Omental fat pad (tissue), 4 donors: ENCODE data around the gene DDX17. TPM values are rescaled to one million over a fixed set of nuclear protein-coding genes. Genes with fewer than 3 reads are reported as not detected.

Source experiments
- ATAC-seq: fragments of 150-250 bp; one replicate; pipeline ENCODE4 v1.9.1; 2016; ENCODE audit warnings: mild to moderate bottlenecking, moderate library complexity; ENCODE audit not compliant: low FRiP score
- DNase-seq: peaks from one replicate; pipeline ENCODE4 v3.0.0-alpha.2; 2019; ENCODE audit warnings: low spot score
- total RNA-seq, 4 donors: library from RNA; depleted of rRNA; stranded (reverse); fragments of >200 nt; gene quantifications; one replicate each; pipeline ENCODE4 v1.1.0, GENCODE V29; 2016
- TF ChIP-seq, protein P1 (sequence below), 3 donors: fragments of 450-650 bp; IDR thresholded peaks; one replicate each; pipeline ENCODE4 v1.5.1; 2016 to 2017; ENCODE audit warnings: antibody characterized with exemption in 3 of 3, mild to moderate bottlenecking in 3 of 3, moderate library complexity in 2 of 3

The DDX17 gene
- total RNA-seq, 4 donors from 2014 or later: 330 to 572 (median 383) TPM

DNA sequence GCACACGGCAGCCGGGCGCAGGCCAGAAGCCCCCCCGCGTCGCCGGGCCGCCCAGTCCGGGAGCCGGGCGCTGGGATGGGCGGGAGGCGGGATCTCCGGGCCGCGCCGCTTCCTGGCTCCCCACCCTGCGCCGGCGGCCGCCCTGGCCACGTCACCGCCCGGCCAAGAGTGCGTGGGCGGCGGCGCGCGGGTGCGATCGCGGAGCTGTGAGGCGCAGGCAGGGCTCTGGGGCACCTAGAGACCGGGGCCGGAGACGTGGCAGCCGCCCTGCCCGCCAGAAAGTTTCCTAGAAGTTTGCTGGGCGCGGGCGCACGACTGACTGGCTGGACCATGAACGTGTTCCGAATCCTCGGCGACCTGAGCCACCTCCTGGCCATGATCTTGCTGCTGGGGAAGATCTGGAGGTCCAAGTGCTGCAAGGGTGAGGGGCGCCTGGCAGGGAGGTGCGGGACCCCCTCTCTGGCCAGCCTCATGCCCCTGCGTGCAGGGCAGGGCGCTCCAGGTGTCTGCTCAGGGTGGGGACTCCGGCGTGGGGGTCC lies 38.1 kb downstream of the DDX17 start, which contains the start of gene KDELR3:
Gene KDELR3 (plus strand): TSS at position 193 of the 539 bp plus-strand sequence. CDS start 138 bp downstream, at position 331.
- TF ChIP-seq, protein P1, sequence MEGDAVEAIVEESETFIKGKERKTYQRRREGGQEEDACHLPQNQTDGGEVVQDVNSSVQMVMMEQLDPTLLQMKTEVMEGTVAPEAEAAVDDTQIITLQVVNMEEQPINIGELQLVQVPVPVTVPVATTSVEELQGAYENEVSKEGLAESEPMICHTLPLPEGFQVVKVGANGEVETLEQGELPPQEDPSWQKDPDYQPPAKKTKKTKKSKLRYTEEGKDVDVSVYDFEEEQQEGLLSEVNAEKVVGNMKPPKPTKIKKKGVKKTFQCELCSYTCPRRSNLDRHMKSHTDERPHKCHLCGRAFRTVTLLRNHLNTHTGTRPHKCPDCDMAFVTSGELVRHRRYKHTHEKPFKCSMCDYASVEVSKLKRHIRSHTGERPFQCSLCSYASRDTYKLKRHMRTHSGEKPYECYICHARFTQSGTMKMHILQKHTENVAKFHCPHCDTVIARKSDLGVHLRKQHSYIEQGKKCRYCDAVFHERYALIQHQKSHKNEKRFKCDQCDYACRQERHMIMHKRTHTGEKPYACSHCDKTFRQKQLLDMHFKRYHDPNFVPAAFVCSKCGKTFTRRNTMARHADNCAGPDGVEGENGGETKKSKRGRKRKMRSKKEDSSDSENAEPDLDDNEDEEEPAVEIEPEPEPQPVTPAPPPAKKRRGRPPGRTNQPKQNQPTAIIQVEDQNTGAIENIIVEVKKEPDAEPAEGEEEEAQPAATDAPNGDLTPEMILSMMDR (IDR thresholded peaks at IDR 0.05): no peak
- peak; percentile 55 for DNase-seq
- ATAC-seq: peak; percentile 88

DNA sequence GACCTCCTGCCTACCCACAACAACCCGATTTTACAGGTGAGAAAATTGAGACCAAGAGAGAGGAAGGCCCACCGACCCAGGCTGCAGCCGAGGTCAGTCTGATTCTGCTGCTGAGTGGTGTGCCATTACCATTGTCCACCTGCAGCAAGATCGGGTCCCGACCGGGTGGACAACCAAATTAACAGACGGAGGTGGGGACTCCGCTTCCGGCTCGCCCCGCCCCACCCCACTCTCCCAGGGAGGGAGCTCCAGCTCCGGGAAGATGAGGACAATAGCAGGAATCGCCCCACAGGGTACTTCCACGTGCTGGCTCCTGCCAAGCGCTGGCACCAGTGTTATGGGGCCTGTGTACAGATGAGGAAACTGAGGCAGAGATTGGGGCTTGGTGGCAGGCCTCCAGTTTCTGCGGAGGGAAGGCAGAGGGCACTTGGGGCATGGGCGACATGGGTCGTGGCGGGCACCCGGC lies 38.6 kb downstream of the DDX17 start:
- ATAC-seq (peak; percentile 29), DNase-seq (no peak)
- TF ChIP-seq, protein P1 (IDR thresholded peaks at IDR 0.05): no peak

DNA sequence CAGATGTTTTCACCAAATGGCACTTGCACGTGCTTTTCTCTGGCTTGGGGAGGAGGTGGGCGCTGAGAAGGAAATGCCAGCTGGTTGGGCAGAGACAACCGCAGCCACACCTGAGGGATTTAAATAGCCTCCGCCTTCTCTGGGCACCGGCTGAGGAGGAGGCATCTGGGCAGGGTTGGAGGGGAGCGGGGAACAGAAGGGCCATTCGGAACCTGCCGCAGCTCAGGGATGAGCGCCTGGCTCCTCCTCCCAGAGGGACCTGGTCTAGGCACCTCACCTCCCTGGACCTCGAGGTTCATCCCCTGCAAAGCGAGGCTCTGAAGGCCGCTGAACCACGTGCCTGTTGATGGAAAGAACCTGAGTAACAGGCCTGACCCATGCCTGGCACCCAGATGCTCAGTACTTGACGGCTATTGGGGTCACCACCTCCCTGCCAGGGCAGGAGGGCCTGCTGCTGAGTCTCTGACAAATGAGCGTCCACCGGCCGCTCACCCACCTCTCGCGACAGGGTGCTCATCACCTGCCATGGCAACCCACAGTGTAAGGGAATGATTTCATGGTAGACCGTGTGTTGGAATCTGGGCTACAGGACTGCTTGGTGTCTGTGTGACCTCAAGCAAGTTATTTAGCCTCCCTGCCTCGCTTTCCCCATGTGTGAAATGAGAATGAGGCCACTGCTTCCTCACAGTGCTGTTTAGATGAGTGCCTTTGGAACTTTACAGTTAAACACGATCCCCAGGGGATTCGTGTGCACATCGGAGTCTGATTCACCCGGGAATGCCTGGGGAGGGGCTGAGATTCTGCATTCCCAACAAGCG lies 40.2 kb downstream of the DDX17 start:
- TF ChIP-seq, protein P1 (IDR thresholded peaks at IDR 0.05): no peak
- ATAC-seq (no peak), DNase-seq (no peak)

DNA sequence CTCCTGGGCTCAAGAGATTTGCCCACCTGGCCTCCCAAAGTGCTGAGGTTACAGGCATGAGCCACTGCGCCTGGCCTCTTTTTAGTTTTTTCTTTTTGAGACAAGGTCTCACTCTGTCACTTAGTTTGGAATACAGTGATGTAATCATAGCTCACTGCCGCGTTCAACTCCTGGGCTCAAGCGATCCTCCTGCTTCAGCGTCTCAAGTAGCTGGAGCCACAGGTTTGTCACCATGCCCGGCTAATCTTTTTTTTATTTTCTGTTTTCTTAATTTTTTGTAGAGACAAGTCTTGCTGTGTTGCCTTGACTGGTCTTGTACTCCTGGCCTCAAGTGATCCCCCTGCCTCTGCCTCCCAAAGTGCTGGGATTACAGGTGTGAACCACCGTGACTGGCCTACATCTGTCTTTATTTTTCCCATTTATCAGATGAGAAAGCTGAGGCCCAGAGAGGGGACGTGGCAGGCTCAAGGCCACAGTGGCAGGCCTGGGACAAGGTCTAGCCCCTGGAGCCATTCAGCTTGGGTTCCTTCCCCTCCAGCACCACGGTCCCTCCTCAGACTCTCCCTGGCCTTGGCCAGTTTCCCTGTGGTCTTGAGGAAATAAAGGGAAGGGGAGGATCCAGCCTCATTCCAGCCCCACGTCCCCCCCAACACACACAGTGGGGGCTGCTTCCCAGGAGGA lies 41.0 kb downstream of the DDX17 start:
- TF ChIP-seq, protein P1 (IDR thresholded peaks at IDR 0.05): no peak
- ATAC-seq: no peak
- no peak for DNase-seq

DNA sequence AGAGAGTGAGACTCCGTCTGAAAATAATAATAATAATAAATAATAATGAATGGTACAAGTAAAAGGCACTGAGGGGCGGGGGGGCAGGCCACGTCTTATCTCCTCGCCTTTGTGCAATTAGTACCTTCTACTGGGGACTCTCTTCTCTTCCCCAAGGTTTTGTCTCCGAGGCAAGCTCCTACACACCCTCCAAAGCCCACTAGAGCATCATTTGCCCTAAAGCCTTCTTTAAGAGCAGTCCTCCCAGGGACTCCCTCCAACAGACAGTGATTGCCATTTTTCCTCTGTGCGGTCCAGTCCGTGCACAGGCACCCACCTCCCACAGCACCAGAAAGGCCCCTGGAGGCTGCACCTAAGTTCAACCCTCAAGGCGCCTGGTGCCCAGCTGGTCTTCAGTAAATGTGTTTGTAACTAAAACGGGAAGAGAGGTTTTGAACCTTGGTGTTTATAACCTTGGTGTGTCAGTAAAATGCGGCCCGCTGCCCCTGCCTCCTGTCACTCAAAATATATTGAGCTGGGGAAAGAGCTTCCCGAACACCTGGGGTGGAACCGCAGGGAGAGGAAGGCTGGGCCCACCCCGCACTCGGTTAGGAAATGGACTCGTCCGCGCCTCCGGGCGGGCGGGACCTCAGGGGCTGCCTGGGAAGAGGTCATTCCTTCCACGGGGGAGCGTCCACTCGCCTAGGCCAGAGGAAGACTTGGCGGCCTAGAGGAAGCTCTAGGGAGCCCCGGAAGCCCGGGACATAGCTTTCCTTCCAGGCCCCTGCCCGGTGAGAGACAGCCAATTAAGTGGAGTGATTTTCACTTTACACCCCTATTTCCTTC lies 42.9 kb downstream of the DDX17 start:
- TF ChIP-seq, protein P1 (IDR thresholded peaks at IDR 0.05): no peak
- ATAC-seq (peak; percentile 70), DNase-seq (no peak)

DNA sequence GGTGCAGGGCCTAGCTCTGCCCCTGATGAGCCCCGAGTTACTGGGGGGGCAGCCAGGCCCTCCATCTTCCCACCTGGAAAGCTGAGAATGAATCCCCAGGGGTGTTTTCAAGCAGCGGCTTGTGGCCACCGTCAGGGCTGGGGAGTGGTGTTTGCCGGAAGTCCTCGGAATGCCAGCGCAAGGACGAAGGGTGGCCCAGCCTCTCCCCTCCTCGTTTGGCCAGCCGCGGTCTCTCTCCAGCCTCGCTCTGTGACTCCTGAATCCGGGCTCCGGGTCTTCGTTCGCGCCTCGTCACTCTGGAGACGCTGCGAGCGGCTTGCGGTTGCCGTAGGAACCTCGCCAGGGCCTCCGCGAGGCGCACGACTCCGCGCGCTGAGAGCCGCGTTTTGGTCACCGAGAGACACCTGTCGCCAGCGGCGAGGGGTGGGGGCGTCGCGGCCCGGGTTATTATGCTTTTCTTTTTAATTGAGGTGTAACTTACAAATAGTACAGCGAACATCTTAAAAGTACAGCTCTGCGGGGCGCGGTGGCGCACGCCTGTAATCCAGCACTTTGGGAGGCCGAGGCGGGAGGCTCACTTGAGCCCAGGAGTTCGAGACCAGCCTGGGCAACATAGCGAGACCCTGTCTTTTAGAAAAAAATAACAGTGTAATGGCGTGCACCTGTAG lies 44.6 kb downstream of the DDX17 start:
- TF ChIP-seq, protein P1 (IDR thresholded peaks at IDR 0.05): no peak

More for the DNA sequence above, 44.6 kb downstream of the DDX17 start:
- peak; percentile 61 for DNase-seq
- ATAC-seq: peak; percentile 52
